ENCODE results near the gene NUDC.
"Not testable (repeated sequence)": the region's sequence is repeated elsewhere in the genome, so short reads cannot be mapped to it uniquely, and the experiment has no call there.

Gene NUDC

GRCh38 chr1:26983863-26984262, 62.3 kb downstream of the NUDC start:
- DNase-seq = no peak
- TF ChIP-seq CTCF (IDR thresholded peaks at IDR 0.05; ENCODE audit: low read depth, low read length) = no peak
- Histone ChIP-seq H3K4me3 (ENCODE audit: low read depth, low read length) (no peak overlapping the region), H3K27ac (no peak overlapping the region), H3K36me3 (no peaks in the 10 kb centered on the region), H3K27me3 (ENCODE audit: insufficient read depth, low read depth, severe bottlenecking) (no peaks in the 10 kb centered on the region), H3K9me3 (ENCODE audit: severe bottlenecking) (no peaks in the 10 kb centered on the region)

GRCh38 chr1:26984291-26984690, 62.7 kb downstream of the NUDC start:
- no peaks in the 10 kb centered on the region for H3K9me3 ChIP-seq (ENCODE audit: severe bottlenecking)
- H3K27ac ChIP-seq = no peak overlapping the region
- H3K27me3 ChIP-seq (ENCODE audit: insufficient read depth, low read depth, severe bottlenecking) = no peaks in the 10 kb centered on the region
- no peak overlapping the region for H3K4me3 ChIP-seq (ENCODE audit: low read depth, low read length)
- H3K36me3 ChIP-seq = no peaks in the 10 kb centered on the region
- DNase-seq = no peak
- no peak for TF ChIP-seq CTCF (IDR thresholded peaks at IDR 0.05; ENCODE audit: low read depth, low read length)

GRCh38 chr1:26986658-26987057, 65.1 kb downstream of the NUDC start:
- no peak for DNase-seq
- Histone ChIP-seq H3K36me3 (no peaks in the 10 kb centered on the region), H3K9me3 (ENCODE audit: severe bottlenecking) (no peaks in the 10 kb centered on the region), H3K27ac (no peak overlapping the region), H3K27me3 (ENCODE audit: insufficient read depth, low read depth, severe bottlenecking) (no peaks in the 10 kb centered on the region), H3K4me3 (ENCODE audit: low read depth, low read length) (no peak overlapping the region)
- TF ChIP-seq CTCF (IDR thresholded peaks at IDR 0.05; ENCODE audit: low read depth, low read length) = no peak

GRCh38 chr1:26989403-26990109, 68.0 kb downstream of the NUDC start:
- DNase-seq; H3K27ac ChIP-seq; H3K9me3 ChIP-seq (ENCODE audit: severe bottlenecking); H3K36me3 ChIP-seq; H3K4me3 ChIP-seq (ENCODE audit: low read depth, low read length): not testable (repeated sequence)
- peaks cover 15% of the 10 kb centered on the region for H3K27me3 ChIP-seq (ENCODE audit: insufficient read depth, low read depth, severe bottlenecking)

- peak; percentile 82 for DNase-seq
- no peak overlapping the region for H3K4me3 ChIP-seq (ENCODE audit: low read depth, low read length)
- peak; percentile 53; the same call in 1 of the 2 replicates for TF ChIP-seq CTCF (IDR thresholded peaks at IDR 0.05; ENCODE audit: low read depth, low read length)
- no peaks in the 10 kb centered on the region; the same call in 1 of the 2 replicates for H3K36me3 ChIP-seq
- H3K27ac ChIP-seq = peak overlapping the region; percentile 45
- no peaks in the 10 kb centered on the region for H3K9me3 ChIP-seq (ENCODE audit: severe bottlenecking)
- peaks cover 23% of the 10 kb centered on the region for H3K27me3 ChIP-seq (ENCODE audit: insufficient read depth, low read depth, severe bottlenecking)
Observed at GRCh38 chr1:26991310-26992116, 70.0 kb downstream of the NUDC start.

GRCh38 chr1:26993237-26994019, 71.9 kb downstream of the NUDC start, which contains the start of gene TRNP1:
Gene TRNP1 (plus strand): TSS chr1:26993692. CDS start chr1:26993787, 95 bp downstream.
- no peak for TF ChIP-seq CTCF (IDR thresholded peaks at IDR 0.05; ENCODE audit: low read depth, low read length)
- H3K4me3 ChIP-seq (ENCODE audit: low read depth, low read length) = peak within 1 kb of the TSS; percentile 46
- 0 out of 2 replicates have a peak within 1 kb of the TSS, but pooled peaks have one; percentile 11 for H3K27ac ChIP-seq
- peak; percentile 77 for DNase-seq
- H3K36me3 ChIP-seq = no peaks in the 10 kb centered on the region; the same call in 1 of the 2 replicates
- H3K27me3 ChIP-seq (ENCODE audit: insufficient read depth, low read depth, severe bottlenecking) = peaks cover 23% of the 10 kb centered on the region
- no peaks in the 10 kb centered on the region for H3K9me3 ChIP-seq (ENCODE audit: severe bottlenecking)

All from WERI-Rb-1 (cell line).